ENCODE measurements around the gene DIDO1.
"Not testable (repeated sequence)": the region's sequence is repeated elsewhere in the genome, so short reads cannot be mapped to it uniquely, and the experiment has no call there.

The DIDO1 gene

GRCh38 chr20:62962221-62962879 is 36.0 kb upstream of the DIDO1 start:
- DNase-seq, result no peak

DNA sequence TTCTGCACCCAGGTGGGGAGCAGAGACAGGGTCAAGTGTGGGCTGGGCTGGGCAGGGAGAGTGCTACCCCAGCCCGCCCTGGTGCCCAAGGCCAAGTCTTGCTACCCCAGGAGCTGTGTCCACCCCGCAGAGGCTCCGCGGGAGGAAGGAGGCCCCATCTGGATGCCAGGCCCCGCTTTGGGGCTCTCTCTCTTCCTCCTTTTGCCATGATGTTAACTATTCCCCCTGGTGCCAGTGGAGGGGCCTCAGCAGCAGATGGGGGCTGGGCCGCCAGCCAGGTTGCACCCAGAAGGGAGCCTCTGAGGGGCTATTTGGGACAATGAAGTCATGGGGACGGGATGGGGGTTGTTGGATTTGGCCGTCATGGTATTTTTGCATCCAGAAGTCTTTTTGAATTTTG is 35.5 kb upstream of the DIDO1 start:
- DNase-seq, result no peak

- no peak for DNase-seq
Measured at GRCh38 chr20:62961310-62961783, 35.0 kb upstream of the DIDO1 start.

- DNase-seq, result not testable (repeated sequence)
Measured at GRCh38 chr20:62960446-62961309, 34.4 kb upstream of the DIDO1 start.

DNA sequence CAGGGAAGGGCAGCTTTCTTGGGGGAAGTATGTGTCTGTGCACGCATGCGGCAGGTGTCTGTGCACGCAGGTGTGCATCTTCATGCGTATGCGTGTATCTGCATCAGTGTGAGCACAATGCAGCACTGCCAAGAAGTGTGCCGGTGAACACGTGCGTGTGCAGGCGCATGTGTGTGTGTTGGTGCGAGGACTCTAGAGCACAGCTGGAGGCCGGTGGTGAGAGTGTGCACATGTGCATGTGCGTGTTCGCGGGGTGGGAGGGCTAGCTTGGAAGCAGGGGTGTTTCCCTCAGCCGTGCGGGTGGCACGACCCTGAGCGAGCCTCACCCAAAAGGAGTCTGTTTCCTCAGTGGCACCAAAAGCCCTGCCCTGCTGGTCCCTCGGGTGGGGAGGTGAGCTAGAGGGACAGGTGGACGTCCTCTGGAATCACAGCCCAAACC is 33.7 kb upstream of the DIDO1 start:
- no peak for DNase-seq

DNA sequence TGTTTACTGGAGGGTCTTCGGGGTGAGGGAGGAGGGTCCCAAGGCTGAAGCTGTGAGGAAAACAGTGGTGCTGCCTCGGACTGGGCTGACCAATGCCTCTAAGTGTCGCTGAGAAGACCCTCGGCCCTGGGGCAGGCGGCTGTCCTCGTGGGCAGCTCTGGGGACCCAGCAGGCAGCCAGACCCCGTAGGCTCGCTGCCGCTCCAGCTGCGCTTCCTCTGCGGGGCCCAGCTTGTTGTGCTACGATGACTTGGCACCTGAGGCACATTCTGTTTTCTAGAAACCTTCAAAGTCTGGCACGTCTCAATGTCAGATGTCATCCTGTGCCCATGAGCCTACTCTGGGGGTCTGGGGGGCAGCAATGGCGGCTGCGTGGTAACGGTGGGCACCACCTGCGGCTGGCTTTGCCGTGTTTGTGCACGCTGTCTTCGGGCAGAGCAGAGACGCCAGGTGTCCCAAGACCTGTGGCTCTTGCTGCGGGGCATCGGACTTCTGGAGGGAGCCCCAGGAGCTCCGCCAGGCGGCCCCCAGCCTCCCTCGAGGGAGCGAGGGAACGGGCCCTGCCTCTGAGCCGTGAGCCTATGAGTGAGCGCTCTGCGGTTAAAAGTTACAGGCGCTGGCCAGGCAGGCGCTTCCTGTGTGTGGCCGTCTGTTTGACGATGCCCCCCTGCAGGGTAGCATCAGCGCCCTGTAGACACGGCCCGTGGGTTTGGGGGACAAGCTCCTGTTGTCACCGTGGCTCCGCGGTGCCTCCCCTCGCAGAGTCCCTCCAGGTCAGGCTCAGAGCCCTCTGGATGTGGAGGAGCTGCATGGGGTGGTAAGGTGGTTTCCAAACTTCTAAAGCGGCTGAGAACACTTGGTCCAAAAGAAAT is 33.0 kb upstream of the DIDO1 start:
- no peak for DNase-seq

GRCh38 chr20:62958388-62959100 is 32.2 kb upstream of the DIDO1 start:
- DNase-seq, result no peak

DNA sequence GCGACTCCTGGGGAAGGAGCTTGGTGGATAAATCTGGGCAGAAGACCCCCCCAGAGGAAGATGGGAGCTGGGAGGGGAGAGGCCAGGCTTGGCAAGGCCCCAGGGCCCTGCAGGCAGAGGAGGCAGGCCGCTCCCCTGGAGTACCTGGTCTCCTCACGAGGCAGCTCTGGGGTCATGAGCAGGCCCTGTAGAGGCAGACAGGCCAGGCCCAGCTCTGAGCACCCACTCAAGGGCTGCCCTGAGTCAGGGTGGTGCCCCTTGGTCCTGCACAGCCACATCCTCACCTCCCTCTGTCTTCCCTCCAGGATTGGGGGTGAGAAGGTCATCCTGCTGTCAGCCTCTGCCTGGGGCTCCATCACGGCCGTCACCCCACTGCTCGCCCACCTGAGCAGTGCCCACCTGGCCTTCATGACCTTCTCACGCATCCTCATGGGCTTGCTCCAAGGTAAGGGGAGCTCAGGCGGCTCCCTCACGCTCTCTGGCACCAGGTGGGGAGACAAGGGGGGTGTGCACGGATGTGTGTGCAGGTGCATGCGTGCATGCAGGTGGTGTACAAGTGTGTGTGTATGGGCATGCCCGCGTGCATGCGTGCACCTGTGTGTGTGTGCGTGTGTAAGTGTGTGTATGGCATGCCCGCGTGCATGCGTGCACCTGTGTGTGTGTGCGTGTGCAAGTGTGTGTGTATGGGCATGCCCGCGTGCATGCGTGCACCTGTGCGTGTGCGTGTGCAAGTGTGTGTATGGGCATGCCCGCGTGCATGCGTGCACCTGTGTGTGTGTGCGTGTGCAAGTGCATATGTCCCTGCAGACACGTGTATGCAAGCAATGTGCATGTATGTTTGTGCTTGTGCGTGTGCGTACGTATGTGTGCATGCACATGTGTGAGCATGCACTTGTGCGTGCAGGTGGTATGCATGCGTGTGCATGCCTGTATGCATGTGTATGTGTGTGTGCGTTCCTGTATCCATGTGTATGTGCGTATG is 31.1 kb upstream of the DIDO1 start:
- no peak for DNase-seq

DNA sequence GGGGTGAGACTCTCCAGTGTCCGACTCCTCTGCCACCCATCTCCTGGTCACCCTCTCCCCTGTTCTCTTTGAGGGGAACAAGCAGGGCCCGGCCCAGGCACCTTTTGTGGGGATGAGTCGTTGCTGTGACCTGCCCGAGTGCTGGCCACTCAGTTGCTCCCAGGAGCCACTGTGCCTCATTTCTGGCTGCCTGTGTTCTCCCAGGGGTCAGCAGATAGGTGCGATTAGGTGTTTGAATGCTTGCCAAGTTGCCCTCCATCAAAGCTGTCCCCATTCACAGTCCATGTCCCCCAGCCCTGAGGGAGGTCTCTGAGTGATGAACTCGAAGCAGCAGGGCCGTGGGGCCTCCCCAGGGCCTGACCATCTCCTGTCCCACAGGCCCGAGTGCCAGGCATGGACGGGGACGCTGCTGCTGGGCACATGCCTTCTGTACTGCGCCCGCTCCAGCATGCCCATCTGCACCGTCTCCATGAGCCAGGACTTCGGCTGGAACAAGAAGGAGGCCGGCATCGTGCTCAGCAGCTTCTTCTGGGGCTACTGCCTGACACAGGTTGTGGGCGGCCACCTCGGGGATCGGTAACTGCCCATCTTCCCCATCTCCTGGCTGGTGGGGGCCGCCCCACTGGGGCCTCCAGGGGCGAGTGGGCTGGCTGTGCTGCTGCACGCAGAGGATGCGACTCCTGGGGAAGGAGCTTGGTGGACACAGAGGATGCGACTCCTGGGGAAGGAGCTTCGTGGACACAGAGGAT is 30.3 kb upstream of the DIDO1 start:
- DNase-seq, result no peak

- DNase-seq, result no peak
Measured at GRCh38 chr20:62955519-62956386, 29.4 kb upstream of the DIDO1 start.

DNA sequence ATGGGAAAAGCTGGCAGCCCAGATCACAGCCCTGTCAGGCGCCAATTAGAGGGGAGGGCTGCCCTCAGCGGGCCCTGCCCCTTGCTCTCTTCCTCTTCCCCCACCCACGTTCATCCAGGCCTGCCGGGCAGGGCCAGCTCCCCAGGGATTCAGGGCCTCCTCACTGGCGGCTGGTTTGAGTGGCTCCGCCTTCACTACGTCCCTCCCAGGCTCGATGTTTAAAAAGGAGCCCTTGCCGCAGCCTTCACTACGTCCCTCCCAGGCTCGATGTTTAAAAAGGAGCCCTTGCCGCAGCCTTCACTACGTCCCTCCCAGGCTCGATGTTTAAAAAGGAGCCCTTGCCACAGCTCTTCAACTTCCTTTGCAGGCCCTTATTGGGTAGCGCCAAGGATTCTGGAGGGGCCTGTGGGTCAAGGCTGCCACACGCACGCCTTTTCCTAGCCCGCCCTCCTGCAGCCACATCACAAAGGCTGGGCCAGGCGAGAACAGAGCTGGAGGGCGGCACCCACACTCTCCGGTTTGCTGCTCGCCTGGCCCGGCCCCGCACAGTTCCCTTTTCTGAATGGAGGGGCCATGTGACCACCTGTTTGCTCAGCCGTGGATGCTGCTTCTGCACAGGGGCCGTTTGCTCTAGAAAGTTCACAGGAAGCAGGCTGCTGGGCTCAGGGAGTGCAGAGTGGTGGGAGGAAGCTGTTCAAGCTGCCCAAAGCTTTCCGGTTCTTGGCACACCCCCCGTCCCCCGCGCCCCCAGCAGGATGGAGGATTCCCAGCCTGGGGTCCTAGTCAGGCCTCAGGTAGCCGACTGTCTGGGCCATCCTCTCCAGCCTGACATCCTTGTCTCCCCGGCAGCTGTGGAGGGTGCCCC is 27.8 kb upstream of the DIDO1 start:
- DNase-seq, result peak; percentile 83

DNA sequence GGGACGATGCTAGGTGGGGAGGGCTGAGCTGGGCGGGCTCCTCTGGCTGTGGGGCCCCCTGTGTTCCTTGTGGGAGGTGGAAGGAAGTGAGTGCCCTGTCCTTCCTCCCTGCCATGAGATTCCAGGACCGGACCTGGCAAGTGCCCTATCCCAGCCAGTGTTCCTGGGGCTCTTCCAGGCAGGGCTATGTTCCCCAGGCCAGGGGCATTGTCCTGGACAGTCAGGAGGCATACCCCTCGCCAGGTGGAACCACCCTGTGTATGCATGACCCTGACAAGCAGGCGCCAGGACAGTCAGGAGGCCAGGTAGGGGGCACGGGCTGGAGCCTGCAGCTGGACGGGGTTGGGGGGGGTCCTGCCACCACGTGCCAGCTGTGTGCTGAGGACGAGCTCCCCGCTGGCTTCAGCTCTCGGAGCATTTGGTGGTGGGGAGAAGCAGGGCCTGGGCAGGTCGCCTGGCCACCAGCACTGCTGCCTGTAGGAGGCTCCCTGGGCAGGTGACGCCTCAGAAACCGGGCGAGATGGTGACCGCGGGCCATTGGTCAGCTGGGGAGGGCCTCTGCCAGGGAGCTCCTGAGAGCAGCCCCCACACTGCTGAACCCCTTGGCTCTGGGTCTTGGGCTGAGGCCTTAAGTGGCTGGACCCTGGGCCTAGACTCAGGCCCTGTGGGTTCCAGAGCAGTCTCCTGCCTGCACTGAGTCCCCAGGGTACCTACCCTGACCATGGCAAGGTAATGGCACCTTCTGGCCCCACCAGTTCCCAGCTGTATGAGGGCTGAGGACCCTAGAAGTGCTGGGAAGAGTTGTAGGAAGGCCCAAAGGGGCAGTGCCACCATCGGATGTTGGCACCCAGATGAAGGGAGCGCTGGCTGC is 26.9 kb upstream of the DIDO1 start:
- no peak for DNase-seq

DNA sequence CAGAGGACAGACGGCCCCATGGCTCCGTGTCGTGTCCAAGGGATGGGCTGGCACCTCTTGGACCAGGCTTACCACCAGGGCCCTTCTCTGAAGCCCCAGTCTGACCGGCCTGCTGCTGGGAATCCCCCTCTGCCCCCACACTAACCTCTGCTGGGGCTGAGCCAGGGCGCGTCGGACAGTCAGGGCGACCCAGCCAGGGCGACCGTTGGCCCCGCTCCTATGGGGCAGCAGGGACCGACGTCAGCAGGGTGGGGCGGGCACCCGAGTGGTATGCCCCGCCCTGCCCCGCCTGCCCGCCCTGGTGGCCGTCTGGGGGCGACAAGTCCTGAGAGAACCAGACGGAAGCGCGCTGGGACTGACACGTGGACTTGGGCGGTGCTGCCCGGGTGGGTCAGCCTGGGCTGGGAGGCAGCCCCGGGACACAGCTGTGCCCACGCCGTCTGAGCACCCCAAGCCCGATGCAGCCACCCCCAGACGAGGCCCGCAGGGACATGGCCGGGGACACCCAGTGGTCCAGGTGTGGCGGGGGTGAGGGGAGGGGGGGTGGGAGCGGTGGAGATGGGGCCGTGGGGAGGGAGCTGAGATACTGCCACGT is 26.2 kb upstream of the DIDO1 start, which contains the start of gene SLC17A9:
Gene SLC17A9 (plus strand): TSS at position 337 of the 595 bp plus-strand sequence. CDS start 122 bp downstream, at position 459.
- peak; percentile 67 for DNase-seq

- DNase-seq, result no peak
Measured at GRCh38 chr20:62951896-62952372, 25.6 kb upstream of the DIDO1 start.

DNA sequence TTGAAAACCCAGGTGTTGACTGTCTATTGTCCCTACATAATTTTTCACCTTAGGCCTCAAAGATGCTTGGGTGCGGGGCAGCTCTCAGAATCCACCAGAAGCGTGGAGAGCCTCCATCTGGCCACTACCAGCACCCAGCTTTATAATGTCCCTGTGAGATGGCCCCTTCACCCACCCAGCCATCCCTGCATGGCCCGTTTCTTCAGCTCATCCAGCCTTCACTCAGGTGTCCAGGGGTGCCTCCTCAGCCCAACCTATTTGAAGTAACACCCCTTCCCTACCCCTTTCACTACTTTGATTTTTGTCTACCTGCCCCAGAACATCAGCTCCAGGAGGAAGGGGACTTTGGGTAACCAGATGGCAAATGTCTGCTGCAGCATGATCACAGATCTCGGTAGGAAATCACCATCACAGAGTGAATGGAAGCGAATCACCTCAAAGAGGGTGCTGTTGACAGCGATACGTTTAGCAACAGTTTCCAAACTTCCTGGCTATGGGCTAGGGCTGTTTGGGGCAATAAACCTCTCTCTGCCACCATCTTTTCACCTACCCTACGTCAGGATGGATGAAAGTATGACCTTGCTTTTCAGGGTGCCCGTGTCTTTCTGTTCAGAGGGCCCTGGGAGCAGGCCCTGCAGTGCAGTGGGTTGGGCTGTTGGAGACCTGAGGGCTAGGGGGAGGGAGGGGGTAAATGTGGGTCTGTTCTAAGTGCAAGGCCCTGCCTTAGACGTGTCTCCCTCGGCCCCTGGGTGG is 25.0 kb upstream of the DIDO1 start:
- DNase-seq, result no peak

DNA sequence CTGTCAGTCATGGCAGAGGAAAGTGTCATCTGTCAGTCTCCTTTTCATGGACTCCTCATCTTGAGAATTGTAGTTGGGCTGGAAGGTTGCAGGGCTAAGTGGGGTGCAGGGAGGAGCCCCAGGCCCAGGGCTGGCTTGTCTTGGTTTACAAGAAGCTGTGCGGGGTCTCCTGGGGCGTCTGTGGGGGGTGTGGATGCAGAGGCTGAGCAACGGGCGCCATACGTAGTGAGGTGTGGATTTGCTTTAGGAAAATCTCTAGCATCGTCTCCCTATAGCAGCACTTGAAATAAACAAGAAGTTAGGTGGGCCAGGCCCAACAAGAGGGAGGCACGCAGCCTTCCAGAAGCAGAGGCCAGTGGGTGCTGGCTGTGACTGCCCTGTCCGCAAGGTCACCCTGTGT is 24.4 kb upstream of the DIDO1 start:
- no peak for DNase-seq

Measured in right hindlimb (tissue), 1 donor.